Cardiac muscle cell (in vitro differentiated cells and primary cell): ENCODE results near the gene LPP. TPM values are rescaled to one million over a fixed set of nuclear protein-coding genes. Genes with fewer than 3 reads are reported as not detected.
A peak's percentile ranks its signal among the peaks of the same experiment; 100 is the strongest.

Experiments used
- DNase-seq, 2 donors: peaks; one replicate each; pipeline versions ENCODE4 v3.0.0 to v3.0.0-alpha.2; 2010 to 2017; ENCODE audit warnings: low read depth in 1 of 2, low spot score in 1 of 2
- H3K27ac ChIP-seq: fragments of 200-600 bp; sonication (generic); 2 replicates; pipeline ENCODE4 v1.5.1; 2016
- H3K27me3 ChIP-seq: fragments of 200-600 bp; sonication (generic); 2 replicates; pipeline ENCODE4 v1.6.0; 2016; ENCODE audit warnings: control low read depth
- H3K36me3 ChIP-seq: fragments of 200-600 bp; sonication (generic); 2 replicates; pipeline ENCODE4 v1.5.1; 2016; ENCODE audit warnings: control low read depth
- H3K4me1 ChIP-seq: fragments of 200-600 bp; sonication (generic); 2 replicates; pipeline ENCODE4 v1.8.1; 2017; ENCODE audit warnings: low read depth, mild to moderate bottlenecking, mixed run types
- H3K4me3 ChIP-seq: fragments of 200-600 bp; sonication (generic); 2 replicates; pipeline ENCODE4 v1.5.1; 2016; ENCODE audit warnings: mild to moderate bottlenecking
- H3K9me3 ChIP-seq: fragments of 200-600 bp; sonication (generic); 2 replicates; pipeline ENCODE4 v1.5.1; 2017; ENCODE audit warnings: low read depth, mild to moderate bottlenecking, control low read depth
- CTCF ChIP-seq: IDR thresholded peaks from 2 replicates; pipeline ENCODE4 v1.5.1; 2012; ENCODE audit warnings: low read depth, mild to moderate bottlenecking, low read length
- polyA plus RNA-seq: library from polyadenylated mRNA; unstranded; fragments of >200 nt; fragmentation: Nextera tagmentation; extraction: Ambion mirVana; gene quantifications from 2 replicates; pipeline ENCODE4 v1.2.1, GENCODE V29; 2016
- total RNA-seq: library from RNA; depleted of rRNA; stranded (reverse); fragments of >200 nt; gene quantifications from 2 replicates; pipeline ENCODE4 v1.2.3, GENCODE V29; 2016

Gene LPP
- total and polyA plus RNA-seq, 2 experiments from 2014 or later: 21.4 to 45.2 TPM

- Histone ChIP-seq H3K36me3 (no peaks in the 10 kb centered on the region), H3K27ac (no peak overlapping the region), H3K9me3 (no peaks in the 10 kb centered on the region), H3K4me1 (peaks cover 3% of the 10 kb centered on the region), H3K27me3 (no peaks in the 10 kb centered on the region), H3K4me3 (no peak overlapping the region)
- TF ChIP-seq CTCF: no peak
- no peak for DNase-seq
Measured at GRCh38 chr3:188148318-188148717, 5.6 kb upstream of the LPP start.

GRCh38 chr3:188149587-188149986 lies 4.4 kb upstream of the LPP start:
- H3K4me1 ChIP-seq: peaks cover 3% of the 10 kb centered on the region

GRCh38 chr3:188150982-188151381 lies 3.0 kb upstream of the LPP start:
- no peak for TF ChIP-seq CTCF
- Histone ChIP-seq H3K27ac (no peak overlapping the region), H3K27me3 (no peaks in the 10 kb centered on the region), H3K4me1 (peaks cover 5% of the 10 kb centered on the region), H3K36me3 (no peaks in the 10 kb centered on the region), H3K9me3 (no peaks in the 10 kb centered on the region), H3K4me3 (no peak overlapping the region)
- DNase-seq: no peak

More at GRCh38 chr3:188149587-188149986, 4.4 kb upstream of the LPP start:
- TF ChIP-seq CTCF: no peak
- Histone ChIP-seq H3K4me3 (no peak overlapping the region), H3K27me3 (no peaks in the 10 kb centered on the region), H3K36me3 (no peaks in the 10 kb centered on the region), H3K9me3 (no peaks in the 10 kb centered on the region), H3K27ac (no peak overlapping the region)
- no peak for DNase-seq

GRCh38 chr3:188151438-188151837 lies 2.5 kb upstream of the LPP start:
- no peaks in the 10 kb centered on the region for H3K9me3 ChIP-seq
- peaks cover 6% of the 10 kb centered on the region for H3K4me1 ChIP-seq
- no peak for DNase-seq
- TF ChIP-seq CTCF: no peak
- H3K27me3 ChIP-seq: no peaks in the 10 kb centered on the region
- H3K4me3 ChIP-seq: no peak overlapping the region
- H3K36me3 ChIP-seq: no peaks in the 10 kb centered on the region
- H3K27ac ChIP-seq: no peak overlapping the region

- no peaks in the 10 kb centered on the region for H3K9me3 ChIP-seq
- TF ChIP-seq CTCF: no peak
- peak overlapping the region; percentile 99 for H3K27ac ChIP-seq
- peaks cover 11% of the 10 kb centered on the region for H3K4me1 ChIP-seq
- no peaks in the 10 kb centered on the region for H3K27me3 ChIP-seq
- H3K4me3 ChIP-seq: peak overlapping the region; percentile 57
- DNase-seq: peak; percentile 41 to 76
- H3K36me3 ChIP-seq: no peaks in the 10 kb centered on the region
Measured at GRCh38 chr3:188152660-188153436, 1.1 kb upstream of the LPP start.
